K562 (cell line): ENCODE measurements around the gene TP53I13. TPM values are rescaled to one million over a fixed set of nuclear protein-coding genes. Genes with fewer than 3 reads are reported as not detected.

Experiments used
- ATAC-seq: fragments of 200-7000 bp; cut with Tn5 transposase; 3 replicates; pipeline ENCODE4 v1.9.1; 2020; ENCODE audit warnings: moderate library complexity
- BruUV-seq: library from RNA; stranded (reverse); fragments of 400-500 nt; replicated peaks from 2 replicates; lab custom pipeline; 2021; lab: Mats Ljungman, UMichigan
- CTCF ChIA-PET: fragments of 300-600 bp; formaldehyde crosslinking; extraction: SDS; loops from one replicate; lab custom pipeline; 2021; ENCODE audit warnings: low intra/inter-chr PET ratio; lab: Yijun Ruan, JAX
- POLR2A ChIA-PET: fragments of 300-600, 350-650 bp; sonication (Branson Sonifier 250); formaldehyde crosslinking; extraction: SDS; loops from one replicate; lab custom pipeline; 2021; ENCODE audit warnings: antibody characterized with exemption, inconsistent platforms; lab: Yijun Ruan, JAX
- DNase-seq, 4 experiments: peaks; one replicate each; pipeline versions ENCODE4 v3.0.0 to v3.0.0-alpha.2; 2011 to 2018; ENCODE audit warnings: low spot score in 3 of 4, mixed read lengths in 3 of 4; ENCODE audit errors: extremely low read depth in 1 of 4
- FAIRE-seq: peaks from 2 replicates; lab custom pipeline; 2011; peaks lifted over from hg19 to GRCh38; lab: Jason Lieb, UNC
- H2AFZ ChIP-seq: 2 replicates; pipeline ENCODE4 v1.6.0; 2011; ENCODE audit warnings: low read depth, low read length, control low read depth, inconsistent platforms
- H3K27ac ChIP-seq: fragments of 200-600 bp; 3 replicates; pipeline ENCODE4 v1.8.0; 2011; ENCODE audit warnings: low read depth, mild to moderate bottlenecking, control low read depth, inconsistent platforms, low read length, moderate library complexity, mixed read lengths; ENCODE audit errors: extremely low read depth
- H3K27me3 ChIP-seq, 2 experiments: fragments of 300-600 bp in 1 of 2; 2 replicates in 1 of 2; 3 replicates in 1 of 2; pipeline versions ENCODE4 v1.6.0 to v1.8.0; 2011; ENCODE audit warnings: inconsistent platforms in 2 of 2, low read length in 2 of 2, mild to moderate bottlenecking in 1 of 2, mixed read lengths in 1 of 2, moderate library complexity in 1 of 2; ENCODE audit not compliant: control insufficient read depth in 2 of 2, insufficient read depth in 2 of 2
- H3K36me3 ChIP-seq: fragments of 300-600 bp; 3 replicates; pipeline ENCODE4 v1.8.0; 2011; ENCODE audit warnings: mild to moderate bottlenecking, low read length, inconsistent platforms; ENCODE audit not compliant: control insufficient read depth, insufficient read depth
- H3K4me1 ChIP-seq, 2 experiments: fragments of 200-600 bp in 1 of 2; replicated peaks in 1 of 2; 2 replicates in 1 of 2; 3 replicates in 1 of 2; pipeline versions ENCODE4 v1.5.1 to v1.8.0; 2011; ENCODE audit warnings: inconsistent platforms in 2 of 2, low read length in 2 of 2, mild to moderate bottlenecking in 1 of 2, mixed read lengths in 1 of 2, moderate library complexity in 1 of 2; ENCODE audit not compliant: control insufficient read depth in 2 of 2, insufficient read depth in 2 of 2
- H3K4me2 ChIP-seq: 2 replicates; pipeline ENCODE4 v1.6.1; 2011; ENCODE audit warnings: low read length, control low read depth, inconsistent platforms, mixed read lengths; ENCODE audit not compliant: insufficient read depth
- H3K4me3 ChIP-seq: fragments of 200-600 bp; sonication (generic), shearing (Covaris generic); 2 replicates; pipeline ENCODE4 v1.5.1; 2016; ENCODE audit warnings: control low read depth, inconsistent platforms
- H3K79me2 ChIP-seq: fragments of 200-600 bp; 3 replicates; pipeline ENCODE4 v1.8.0; 2011; ENCODE audit warnings: low read length, inconsistent platforms; ENCODE audit not compliant: control insufficient read depth, insufficient read depth
- H3K9ac ChIP-seq, 2 experiments: 2 replicates each; pipeline versions ENCODE4 v1.6.0 to v1.6.1; 2011; ENCODE audit warnings: low read depth in 2 of 2, low read length in 2 of 2, control low read depth in 1 of 2, inconsistent platforms in 1 of 2, mild to moderate bottlenecking in 1 of 2, mixed read lengths in 1 of 2; ENCODE audit not compliant: insufficient read depth in 1 of 2
- H3K9me1 ChIP-seq: one replicate; pipeline ENCODE4 v1.6.0; 2011; ENCODE audit warnings: inconsistent platforms, mild to moderate bottlenecking, low read length, moderate library complexity; ENCODE audit not compliant: control insufficient read depth, insufficient read depth
- H3K9me3 ChIP-seq: replicated peaks from 2 replicates; pipeline ENCODE4 v1.5.1; 2011; ENCODE audit warnings: low read depth, low read length, inconsistent platforms; ENCODE audit not compliant: control insufficient read depth, insufficient read depth
- H4K20me1 ChIP-seq: replicated peaks from 2 replicates; pipeline ENCODE4 v1.6.1; 2011; ENCODE audit warnings: low read length, inconsistent platforms, mixed read lengths; ENCODE audit not compliant: control insufficient read depth, insufficient read depth
- COPS2 ChIP-seq: fragments of 450-650 bp; conservative IDR thresholded peaks from 2 replicates; pipeline ENCODE4 v1.6.1; 2016; ENCODE audit warnings: mild to moderate bottlenecking, moderate library complexity
- DIDO1 ChIP-seq: fragments of 450-650 bp; IDR thresholded peaks from 2 replicates; pipeline ENCODE4 v1.6.1; 2016; ENCODE audit warnings: low read depth, missing biosample characterization, missing genetic modification characterization
- ELF4 ChIP-seq: fragments of 450-650 bp; formaldehyde crosslinking; IDR thresholded peaks from 2 replicates; pipeline ENCODE4 v1.4.0; 2022; ENCODE audit warnings: missing genetic modification characterization
- FOS ChIP-seq: IDR thresholded peaks from 3 replicates; pipeline ENCODE4 v1.6.1; 2011; ENCODE audit not compliant: insufficient read length; ENCODE audit errors: extremely low read depth
- RFX5 ChIP-seq: IDR thresholded peaks from 2 replicates; pipeline ENCODE4 v1.6.1; 2011; ENCODE audit warnings: low read depth, mild to moderate bottlenecking, improper control_type of control experiment, low read length
- SMARCB1 ChIP-seq: IDR thresholded peaks from 2 replicates; pipeline ENCODE4 v1.6.1; 2011; ENCODE audit warnings: improper control_type of control experiment, low read depth; ENCODE audit not compliant: insufficient read length
- TFAM ChIP-seq: fragments of 250-450 bp; sonication (Bioruptor Pico); conservative IDR thresholded peaks from 2 replicates; pipeline ENCODE4 v1.5.0; 2021; ENCODE audit warnings: mild to moderate bottlenecking, moderate library complexity
- ZFP30 ChIP-seq: fragments of 250-450 bp; sonication (Bioruptor Pico); IDR thresholded peaks from 2 replicates; pipeline ENCODE4 v1.8.0; 2022; ENCODE audit warnings: moderate library complexity, mild to moderate bottlenecking, inconsistent platforms, borderline replicate concordance
- WGBS: fragments of 100-300 bp; shearing (Covaris generic); methylation state at CpG from one replicate; pipeline ENCODE4 v1.1.6; 2016; ENCODE audit warnings: low coverage, mixed read lengths; ENCODE audit not compliant: insufficient coverage; ENCODE audit errors: missing lambda C conversion rate; 5-methylcytosine and 5-hydroxymethylcytosine counted together
- in situ Hi-C: fragments of 300-500 bp; cut with MboI; formaldehyde crosslinking; loops from 4 replicates; pipeline ENCODE4 v1.15.0; 2018; ENCODE audit warnings: inconsistent platforms, mixed read lengths
- intact Hi-C: fragments of 100-400 bp; cut with micrococcal nuclease; formaldehyde crosslinking; loops from 2 replicates; pipeline ENCODE4 v1.14.2; 2022
- polyA plus RNA-seq, 8 experiments: library from polyadenylated mRNA; depleted of rRNA in 4 of 8; stranded (reverse) in 5 of 8; unstranded in 3 of 8; fragments of >200 nt; fragmentation: Nextera tagmentation in 2 of 8; fragmentation: Illumina TruSeq in 1 of 8; extraction: Ambion mirVana in 2 of 8; extraction: Trizol in 1 of 8; gene quantifications; 2 replicates each; pipeline versions ENCODE4 v1.2.1 to v1.2.3, GENCODE V29; 2011 to 2014; ENCODE audit warnings: inconsistent platforms in 1 of 8, missing spikeins in 1 of 8
- total RNA-seq, 7 experiments: library from RNA; depleted of rRNA in 6 of 7; stranded (reverse); fragments of >200 nt in 6 of 7; fragmentation: Illumina TruSeq in 2 of 7; extraction: Trizol in 2 of 7; gene quantifications; 2 replicates each; pipeline versions ENCODE4 v1.2.1 to v1.2.3, GENCODE V29; 2011 to 2021; ENCODE audit warnings: low replicate concordance in 1 of 7
- TF ChIP-seq, protein P1 (sequence below): sonication (generic); formaldehyde crosslinking; IDR thresholded peaks from 2 replicates; pipeline ENCODE4 v1.8.0; 2023; ENCODE audit warnings: missing genetic modification reagents, mild to moderate bottlenecking, borderline replicate concordance

TP53I13 gene
- total and polyA plus RNA-seq, 9 of the 15 experiments (the other 6 are each of a cell fraction or from before 2014, with no cell fraction given) = 0.08 to 28.3 (median 9.1) TPM

- TF ChIP-seq SMARCB1 (no peak), ZFP30 (CRISPR knock-in tag) (no peak), TFAM (no peak), RFX5 (no peak), FOS (no peak), ELF4 (CRISPR knock-in tag) (no peak), DIDO1 (tag) (no peak), COPS2 (no peak)
- TF ChIP-seq, protein P1, sequence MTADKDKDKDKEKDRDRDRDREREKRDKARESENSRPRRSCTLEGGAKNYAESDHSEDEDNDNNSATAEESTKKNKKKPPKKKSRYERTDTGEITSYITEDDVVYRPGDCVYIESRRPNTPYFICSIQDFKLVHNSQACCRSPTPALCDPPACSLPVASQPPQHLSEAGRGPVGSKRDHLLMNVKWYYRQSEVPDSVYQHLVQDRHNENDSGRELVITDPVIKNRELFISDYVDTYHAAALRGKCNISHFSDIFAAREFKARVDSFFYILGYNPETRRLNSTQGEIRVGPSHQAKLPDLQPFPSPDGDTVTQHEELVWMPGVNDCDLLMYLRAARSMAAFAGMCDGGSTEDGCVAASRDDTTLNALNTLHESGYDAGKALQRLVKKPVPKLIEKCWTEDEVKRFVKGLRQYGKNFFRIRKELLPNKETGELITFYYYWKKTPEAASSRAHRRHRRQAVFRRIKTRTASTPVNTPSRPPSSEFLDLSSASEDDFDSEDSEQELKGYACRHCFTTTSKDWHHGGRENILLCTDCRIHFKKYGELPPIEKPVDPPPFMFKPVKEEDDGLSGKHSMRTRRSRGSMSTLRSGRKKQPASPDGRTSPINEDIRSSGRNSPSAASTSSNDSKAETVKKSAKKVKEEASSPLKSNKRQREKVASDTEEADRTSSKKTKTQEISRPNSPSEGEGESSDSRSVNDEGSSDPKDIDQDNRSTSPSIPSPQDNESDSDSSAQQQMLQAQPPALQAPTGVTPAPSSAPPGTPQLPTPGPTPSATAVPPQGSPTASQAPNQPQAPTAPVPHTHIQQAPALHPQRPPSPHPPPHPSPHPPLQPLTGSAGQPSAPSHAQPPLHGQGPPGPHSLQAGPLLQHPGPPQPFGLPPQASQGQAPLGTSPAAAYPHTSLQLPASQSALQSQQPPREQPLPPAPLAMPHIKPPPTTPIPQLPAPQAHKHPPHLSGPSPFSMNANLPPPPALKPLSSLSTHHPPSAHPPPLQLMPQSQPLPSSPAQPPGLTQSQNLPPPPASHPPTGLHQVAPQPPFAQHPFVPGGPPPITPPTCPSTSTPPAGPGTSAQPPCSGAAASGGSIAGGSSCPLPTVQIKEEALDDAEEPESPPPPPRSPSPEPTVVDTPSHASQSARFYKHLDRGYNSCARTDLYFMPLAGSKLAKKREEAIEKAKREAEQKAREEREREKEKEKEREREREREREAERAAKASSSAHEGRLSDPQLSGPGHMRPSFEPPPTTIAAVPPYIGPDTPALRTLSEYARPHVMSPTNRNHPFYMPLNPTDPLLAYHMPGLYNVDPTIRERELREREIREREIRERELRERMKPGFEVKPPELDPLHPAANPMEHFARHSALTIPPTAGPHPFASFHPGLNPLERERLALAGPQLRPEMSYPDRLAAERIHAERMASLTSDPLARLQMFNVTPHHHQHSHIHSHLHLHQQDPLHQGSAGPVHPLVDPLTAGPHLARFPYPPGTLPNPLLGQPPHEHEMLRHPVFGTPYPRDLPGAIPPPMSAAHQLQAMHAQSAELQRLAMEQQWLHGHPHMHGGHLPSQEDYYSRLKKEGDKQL (CRISPR knock-in tag) = no peak
- ATAC-seq (no peak), DNase-seq (no peak), FAIRE-seq (no peak)
- no peak overlapping the region for H3K27ac ChIP-seq
- peaks cover 4% of the 10 kb centered on the region for H3K9me1 ChIP-seq
- no peaks in the 10 kb centered on the region for H3K36me3 ChIP-seq
- ChIA-PET CTCF (no interaction called here), POLR2A (interaction anchor here (0.7 to 0.8 kb wide), 2 partner anchors 20 to 581 kb away, joined by 3 read pairs; no protein-coding TSS in a partner anchor)
- no peak overlapping the region for H2AFZ ChIP-seq
- no peaks in the 10 kb centered on the region for H3K27me3 ChIP-seq
- H3K4me1 ChIP-seq = peaks cover 13 to 46% of the 10 kb centered on the region in 2 experiments
- in situ Hi-C loops (no loop called here), intact Hi-C loops (no loop called here)
- H3K4me3 ChIP-seq = no peak overlapping the region
- H3K9ac ChIP-seq = peak overlapping the region in 1 of 2 experiments; percentile 80; a peak in 2 of 4 replicates
- WGBS = 63% methylated on average over 13 of the region's 13 CpGs
- peaks cover 6% of the 10 kb centered on the region; the same call in 2 of the 3 replicates for H3K79me2 ChIP-seq
- H3K4me2 ChIP-seq = no peak overlapping the region
- no TSS peak for BruUV-seq
- no peaks in the 10 kb centered on the region for H3K9me3 ChIP-seq
- H4K20me1 ChIP-seq = peaks cover 12% of the 10 kb centered on the region
Observed at GRCh38 chr17:29597361-29598172, 29.1 kb downstream of the TP53I13 start.
